Activated T-cell treated with anti-CD3 and anti-CD28 coated beads, Interleukin-2, amount 50 U/mL, for 4 hours (primary cell): ENCODE data around the gene SHMT2. TPM values are rescaled to one million over a fixed set of nuclear protein-coding genes. Genes with fewer than 3 reads are reported as not detected.

Source experiments
- ATAC-seq, 2 donors: fragments of 200-7000 bp; cut with Tn5 transposase; one replicate each; pipeline ENCODE4 v1.10.0; 2021
- DNase-seq: peaks from one replicate; pipeline ENCODE4 v3.0.0-alpha.2; 2020
- H3K27me3 Mint-ChIP-seq: one replicate; pipeline ENCODE4 v1.8.0; 2021; ENCODE audit warnings: low read depth, mixed read lengths
- H3K36me3 Mint-ChIP-seq: one replicate; pipeline ENCODE4 v1.8.0; 2022; ENCODE audit warnings: mixed read lengths; ENCODE audit not compliant: insufficient read depth
- H3K4me1 Mint-ChIP-seq: one replicate; pipeline ENCODE4 v1.8.0; 2021; ENCODE audit warnings: low read depth, mixed read lengths
- H3K4me3 Mint-ChIP-seq: one replicate; pipeline ENCODE4 v1.8.0; 2021; ENCODE audit warnings: mild to moderate bottlenecking, moderate library complexity, mixed read lengths
- H3K9me3 Mint-ChIP-seq: one replicate; pipeline ENCODE4 v1.8.0; 2021; ENCODE audit warnings: mixed read lengths
- total RNA-seq, 3 donors: library from RNA; stranded (reverse); gene quantifications; one replicate each; pipeline ENCODE4 v1.2.1, GENCODE V29; 2021

The SHMT2 gene
- total RNA-seq, result 100 to 1,000 TPM; 373 to 414 (median 383) TPM

DNA sequence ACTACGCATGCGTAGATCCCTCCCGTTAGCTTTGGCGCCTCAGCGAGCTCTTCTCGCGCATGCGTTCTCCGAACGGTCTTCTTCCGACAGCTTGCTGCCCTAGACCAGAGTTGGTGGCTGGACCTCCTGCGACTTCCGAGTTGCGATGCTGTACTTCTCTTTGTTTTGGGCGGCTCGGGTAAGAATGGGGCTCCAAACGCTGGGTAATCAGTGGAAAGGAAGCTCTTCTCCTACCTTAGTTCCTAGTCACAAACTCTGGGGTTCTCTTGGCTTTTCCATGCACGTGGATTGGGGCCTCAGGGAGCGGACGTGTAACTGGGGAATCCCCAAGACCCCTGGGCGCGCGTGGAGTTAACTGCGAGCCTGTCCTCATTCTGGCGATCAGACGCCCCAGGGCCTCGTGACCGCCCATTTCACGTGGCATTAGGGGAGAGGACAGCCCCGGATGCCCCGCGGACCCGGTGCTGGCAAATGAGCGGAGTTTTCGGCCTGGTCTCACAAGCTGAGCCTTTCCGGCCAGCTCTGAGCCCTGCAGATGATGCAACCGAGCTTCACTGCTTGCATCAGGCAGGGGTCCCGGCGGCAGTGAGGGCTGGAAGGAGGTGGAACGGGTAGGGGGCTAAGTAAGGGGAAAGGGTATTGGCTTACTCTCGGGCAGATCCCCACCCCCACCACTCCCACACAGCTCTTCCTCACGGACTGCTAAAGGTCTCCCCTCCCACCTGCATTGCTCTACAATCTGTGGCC lies at the start of gene SHMT2:
TSS of gene SHMT2 (plus strand) at position 78 of the 747 bp plus-strand sequence. CDS start at position 146, 68 bp downstream.
- DNase-seq (peak; percentile 91), ATAC-seq (peak; percentile 66)
- Mint-ChIP-seq H3K27me3 (peaks cover 24% of the 10 kb centered on the region), H3K9me3 (no peaks in the 10 kb centered on the region), H3K4me3 (peak within 1 kb of the TSS; percentile 99), H3K4me1 (peaks cover 56% of the 10 kb centered on the region), H3K36me3 (peaks cover 50% of the 10 kb centered on the region)

DNA sequence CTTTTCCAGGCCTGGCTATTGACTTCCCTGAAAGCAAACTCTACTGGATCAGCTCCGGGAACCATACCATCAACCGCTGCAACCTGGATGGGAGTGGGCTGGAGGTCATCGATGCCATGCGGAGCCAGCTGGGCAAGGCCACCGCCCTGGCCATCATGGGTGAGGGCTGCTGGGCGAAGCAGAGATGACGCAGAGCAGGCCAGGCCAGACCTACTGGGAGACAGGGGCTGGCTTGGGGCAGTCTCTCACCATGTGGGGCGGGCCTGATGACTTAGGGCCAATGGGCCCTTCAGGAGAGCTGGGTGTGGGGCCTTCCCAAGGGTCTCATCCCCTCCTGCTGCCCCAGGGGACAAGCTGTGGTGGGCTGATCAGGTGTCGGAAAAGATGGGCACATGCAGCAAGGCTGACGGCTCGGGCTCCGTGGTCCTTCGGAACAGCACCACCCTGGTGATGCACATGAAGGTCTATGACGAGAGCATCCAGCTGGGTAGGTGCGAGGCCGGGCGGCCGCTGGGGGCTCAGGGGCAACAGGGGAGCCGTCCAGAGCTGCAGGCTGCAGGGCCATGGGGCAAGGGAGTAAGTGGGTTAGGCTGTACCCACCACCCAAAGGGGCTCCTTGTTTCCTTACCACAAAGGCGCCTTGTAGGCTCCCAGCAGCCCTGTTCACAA lies 49.1 kb upstream of the SHMT2 start:
- no peak for ATAC-seq
- Mint-ChIP-seq H3K27me3 (peaks cover 1% of the 10 kb centered on the region), H3K36me3 (no peaks in the 10 kb centered on the region)

DNA sequence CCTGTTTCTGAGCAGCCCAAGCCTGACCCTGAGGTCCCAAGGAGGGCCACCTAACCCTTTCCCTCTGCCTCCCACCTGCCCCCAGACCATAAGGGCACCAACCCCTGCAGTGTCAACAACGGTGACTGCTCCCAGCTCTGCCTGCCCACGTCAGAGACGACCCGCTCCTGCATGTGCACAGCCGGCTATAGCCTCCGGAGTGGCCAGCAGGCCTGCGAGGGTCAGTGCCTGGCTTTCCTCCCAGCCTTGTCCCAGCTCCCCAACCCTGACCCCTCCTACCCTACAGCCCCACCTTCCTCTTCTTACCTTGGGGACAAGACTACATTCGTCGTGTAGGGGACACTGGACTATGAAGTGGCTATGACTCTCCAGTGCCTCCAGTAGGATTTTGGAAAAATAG lies 48.4 kb upstream of the SHMT2 start:
- H3K4me1 Mint-ChIP-seq, result no peaks in the 10 kb centered on the region
- H3K4me3 Mint-ChIP-seq, result no peak overlapping the region
- H3K27me3 Mint-ChIP-seq, result peaks cover 1% of the 10 kb centered on the region
- DNase-seq (no peak), ATAC-seq (no peak)
- no peaks in the 10 kb centered on the region for H3K9me3 Mint-ChIP-seq
- H3K36me3 Mint-ChIP-seq, result no peaks in the 10 kb centered on the region

More for the DNA sequence above, 49.1 kb upstream of the SHMT2 start:
- no peaks in the 10 kb centered on the region for H3K4me1 Mint-ChIP-seq
- no peaks in the 10 kb centered on the region for H3K9me3 Mint-ChIP-seq
- DNase-seq, result no peak
- H3K4me3 Mint-ChIP-seq, result no peak overlapping the region

DNA sequence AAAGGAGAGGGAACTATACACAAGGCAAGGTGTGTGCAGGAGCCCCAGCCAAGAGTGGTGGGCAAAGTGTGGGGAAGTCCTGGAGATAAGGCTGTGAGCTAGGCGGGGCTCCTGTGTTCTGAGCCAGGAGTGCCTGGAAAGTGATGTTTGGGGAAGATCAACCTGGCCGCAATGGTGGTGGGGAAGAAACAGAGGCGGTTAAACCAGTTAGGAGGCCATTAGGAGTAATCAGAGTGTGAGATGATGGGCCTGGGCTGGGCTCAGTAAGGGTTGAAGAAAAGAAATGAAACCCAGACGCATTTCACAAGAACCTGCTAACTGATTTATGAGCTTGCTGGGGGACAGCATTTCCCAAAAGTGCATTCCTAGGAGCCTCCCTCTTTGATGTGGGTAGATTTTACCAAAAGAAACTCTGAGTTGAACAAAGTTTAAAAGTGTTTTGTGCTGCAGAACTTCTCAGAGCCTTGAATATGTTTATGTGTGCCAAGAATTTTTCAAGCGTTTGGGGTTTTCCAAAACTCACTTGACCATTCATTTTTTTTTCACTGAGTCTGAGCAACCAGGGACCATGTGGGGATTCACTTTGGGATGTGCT lies 47.9 kb upstream of the SHMT2 start:
- peaks cover 1% of the 10 kb centered on the region for H3K27me3 Mint-ChIP-seq
- no peaks in the 10 kb centered on the region for H3K4me1 Mint-ChIP-seq
- H3K36me3 Mint-ChIP-seq, result no peaks in the 10 kb centered on the region
- DNase-seq (no peak), ATAC-seq (no peak)
- no peaks in the 10 kb centered on the region for H3K9me3 Mint-ChIP-seq
- no peak overlapping the region for H3K4me3 Mint-ChIP-seq

GRCh38 chr12:57182918-57183575 lies 46.5 kb upstream of the SHMT2 start:
- H3K4me3 Mint-ChIP-seq, result no peak overlapping the region
- peaks cover 1% of the 10 kb centered on the region for H3K27me3 Mint-ChIP-seq
- no peaks in the 10 kb centered on the region for H3K9me3 Mint-ChIP-seq
- H3K36me3 Mint-ChIP-seq, result no peaks in the 10 kb centered on the region
- ATAC-seq (peak; percentile 96 to 97), DNase-seq (peak; percentile 82)
- no peaks in the 10 kb centered on the region for H3K4me1 Mint-ChIP-seq

DNA sequence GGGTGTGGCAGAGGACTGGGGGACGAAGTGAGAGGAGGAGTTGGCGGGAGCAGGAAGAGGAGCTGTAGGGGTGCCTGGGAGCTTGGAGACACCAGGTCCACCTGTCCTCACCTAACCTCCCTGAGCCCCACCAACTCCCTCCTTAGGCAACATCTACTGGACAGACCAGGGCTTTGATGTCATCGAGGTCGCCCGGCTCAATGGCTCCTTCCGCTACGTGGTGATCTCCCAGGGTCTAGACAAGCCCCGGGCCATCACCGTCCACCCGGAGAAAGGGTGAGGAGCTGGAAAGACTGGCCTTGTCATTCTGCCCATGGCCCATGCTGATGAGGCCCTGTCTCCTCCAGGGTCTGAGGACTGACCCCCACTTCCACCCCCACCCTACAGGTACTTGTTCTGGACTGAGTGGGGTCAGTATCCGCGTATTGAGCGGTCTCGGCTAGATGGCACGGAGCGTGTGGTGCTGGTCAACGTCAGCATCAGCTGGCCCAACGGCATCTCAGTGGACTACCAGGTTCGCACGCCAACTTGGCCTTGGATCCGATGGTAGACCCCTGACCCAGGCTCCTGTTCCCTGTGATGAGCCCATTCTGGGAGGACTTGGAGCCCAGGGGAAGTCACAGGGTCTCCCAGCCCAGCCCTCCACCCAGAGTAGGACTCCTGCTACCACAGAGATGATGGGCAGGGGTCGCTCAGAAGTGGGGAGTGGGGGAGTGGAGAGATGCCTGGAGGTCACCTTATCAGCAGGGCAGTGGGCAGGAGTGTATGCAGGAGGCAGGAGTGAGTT lies 45.4 kb upstream of the SHMT2 start:
- DNase-seq, result no peak
- Mint-ChIP-seq H3K4me1 (no peaks in the 10 kb centered on the region), H3K27me3 (peaks cover 1% of the 10 kb centered on the region), H3K9me3 (no peaks in the 10 kb centered on the region), H3K4me3 (no peak overlapping the region), H3K36me3 (no peaks in the 10 kb centered on the region)
- ATAC-seq, result no peak

DNA sequence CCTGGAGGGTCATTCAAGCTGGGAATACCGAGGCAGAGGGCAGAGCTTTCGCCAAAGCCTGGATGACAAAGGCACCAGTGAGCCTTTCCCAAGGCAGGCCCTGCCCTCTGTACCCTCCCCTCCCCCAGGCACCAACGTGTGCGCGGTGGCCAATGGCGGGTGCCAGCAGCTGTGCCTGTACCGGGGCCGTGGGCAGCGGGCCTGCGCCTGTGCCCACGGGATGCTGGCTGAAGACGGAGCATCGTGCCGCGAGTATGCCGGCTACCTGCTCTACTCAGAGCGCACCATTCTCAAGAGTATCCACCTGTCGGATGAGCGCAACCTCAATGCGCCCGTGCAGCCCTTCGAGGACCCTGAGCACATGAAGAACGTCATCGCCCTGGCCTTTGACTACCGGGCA lies 44.1 kb upstream of the SHMT2 start:
- ATAC-seq (no peak), DNase-seq (no peak)
- H3K27me3 Mint-ChIP-seq, result peaks cover 1% of the 10 kb centered on the region
- H3K4me3 Mint-ChIP-seq, result no peak overlapping the region
- H3K36me3 Mint-ChIP-seq, result no peaks in the 10 kb centered on the region
- no peaks in the 10 kb centered on the region for H3K9me3 Mint-ChIP-seq
- H3K4me1 Mint-ChIP-seq, result no peaks in the 10 kb centered on the region

DNA sequence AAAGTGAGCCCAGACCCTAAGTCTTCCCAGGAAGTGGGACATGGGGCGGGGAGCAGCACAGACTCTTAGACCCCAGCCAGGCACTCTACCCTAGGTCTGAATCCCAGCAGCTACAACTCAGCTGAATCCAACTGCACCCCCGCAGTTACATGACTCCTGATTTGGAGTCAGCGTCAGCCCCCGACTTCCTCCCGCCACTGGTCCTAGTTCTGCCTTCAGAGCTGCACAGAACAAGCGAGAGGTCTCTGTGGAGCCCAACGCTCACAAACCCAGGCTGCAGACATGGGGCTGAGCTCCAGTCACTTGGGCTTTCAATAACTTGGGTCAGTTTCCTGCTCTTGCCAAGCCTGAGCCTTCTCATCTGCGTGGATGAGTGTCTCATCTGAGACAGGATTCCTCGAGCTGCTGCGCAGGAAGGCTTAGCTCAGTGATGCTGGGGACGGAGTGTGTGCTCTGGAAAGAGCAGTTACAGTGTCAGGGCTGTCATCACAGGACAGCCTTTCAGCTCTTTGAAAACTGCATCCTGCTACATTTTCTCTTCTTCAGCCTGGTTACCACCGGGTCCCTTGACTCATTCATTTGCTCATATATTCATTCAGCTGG lies 43.5 kb upstream of the SHMT2 start:
- ATAC-seq (no peak), DNase-seq (no peak)
- Mint-ChIP-seq H3K27me3 (peaks cover 1% of the 10 kb centered on the region), H3K4me3 (no peak overlapping the region), H3K9me3 (no peaks in the 10 kb centered on the region), H3K36me3 (no peaks in the 10 kb centered on the region), H3K4me1 (no peaks in the 10 kb centered on the region)

DNA sequence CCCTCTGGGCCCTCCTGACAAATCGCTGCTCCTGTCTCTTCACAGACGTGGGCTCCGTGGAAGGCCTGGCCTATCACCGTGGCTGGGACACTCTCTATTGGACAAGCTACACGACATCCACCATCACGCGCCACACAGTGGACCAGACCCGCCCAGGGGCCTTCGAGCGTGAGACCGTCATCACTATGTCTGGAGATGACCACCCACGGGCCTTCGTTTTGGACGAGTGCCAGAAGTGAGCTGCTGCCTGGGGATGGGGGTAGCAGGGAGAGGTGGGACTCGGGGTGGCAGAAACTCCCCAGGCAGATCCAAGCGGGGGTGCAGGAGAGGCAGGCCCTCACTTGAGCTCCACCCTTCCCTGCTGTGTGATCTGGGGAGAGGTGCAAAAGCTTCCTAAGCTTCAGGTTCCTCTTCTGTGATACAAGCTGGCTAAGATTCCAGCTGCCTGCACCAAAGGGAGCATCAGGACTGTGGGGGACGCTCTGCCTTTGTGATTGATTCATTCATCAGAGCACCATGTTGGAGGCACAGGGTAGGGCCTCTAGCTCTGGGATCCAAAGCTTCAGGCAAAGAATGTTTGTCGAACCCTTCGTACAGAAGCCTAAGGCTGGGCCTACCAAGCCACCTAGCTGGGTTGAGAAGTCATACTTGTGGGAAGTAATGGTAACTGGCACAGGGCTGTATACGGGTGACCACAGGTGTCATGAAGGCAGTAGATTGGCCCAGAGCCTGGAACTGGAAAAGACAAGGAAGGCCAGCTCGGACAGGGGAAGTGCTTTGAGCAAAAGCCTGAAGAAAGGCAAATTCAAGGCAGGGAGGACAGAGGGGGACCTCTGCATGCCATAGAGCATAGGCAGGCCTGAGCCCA lies 42.1 kb upstream of the SHMT2 start:
- Mint-ChIP-seq H3K9me3 (no peaks in the 10 kb centered on the region), H3K4me1 (no peaks in the 10 kb centered on the region)
- no peak for ATAC-seq

DNA sequence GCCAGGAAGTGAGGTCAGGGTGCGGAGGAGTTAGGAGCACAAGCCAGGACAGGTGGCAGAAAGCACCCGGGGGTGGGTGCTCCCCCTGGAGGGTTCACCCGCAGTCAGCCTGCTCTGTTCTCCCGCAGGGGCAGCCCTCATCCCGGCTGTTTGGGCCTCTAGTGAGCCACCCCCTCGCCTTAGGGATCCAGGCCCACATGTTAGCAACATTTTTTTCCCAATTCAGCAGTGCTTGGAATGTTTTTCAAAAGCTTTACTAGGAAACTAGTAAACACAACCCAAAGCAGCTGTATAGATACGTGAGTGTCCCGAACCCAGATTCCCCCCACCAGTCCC lies 41.5 kb upstream of the SHMT2 start:
- ATAC-seq, result no peak
- Mint-ChIP-seq H3K4me1 (no peaks in the 10 kb centered on the region), H3K4me3 (no peak overlapping the region), H3K36me3 (no peaks in the 10 kb centered on the region), H3K9me3 (no peaks in the 10 kb centered on the region), H3K27me3 (no peaks in the 10 kb centered on the region)
- DNase-seq, result no peak

More for the DNA sequence above, 42.1 kb upstream of the SHMT2 start:
- Mint-ChIP-seq H3K36me3 (no peaks in the 10 kb centered on the region), H3K27me3 (peaks cover 1% of the 10 kb centered on the region), H3K4me3 (no peak overlapping the region)
- DNase-seq, result no peak

GRCh38 chr12:57190037-57190436 lies 39.5 kb upstream of the SHMT2 start:
- H3K9me3 Mint-ChIP-seq, result no peaks in the 10 kb centered on the region
- H3K36me3 Mint-ChIP-seq, result no peaks in the 10 kb centered on the region
- H3K4me3 Mint-ChIP-seq, result no peak overlapping the region
- H3K27me3 Mint-ChIP-seq, result no peaks in the 10 kb centered on the region
- no peak for DNase-seq
- no peaks in the 10 kb centered on the region for H3K4me1 Mint-ChIP-seq
- ATAC-seq, result no peak

DNA sequence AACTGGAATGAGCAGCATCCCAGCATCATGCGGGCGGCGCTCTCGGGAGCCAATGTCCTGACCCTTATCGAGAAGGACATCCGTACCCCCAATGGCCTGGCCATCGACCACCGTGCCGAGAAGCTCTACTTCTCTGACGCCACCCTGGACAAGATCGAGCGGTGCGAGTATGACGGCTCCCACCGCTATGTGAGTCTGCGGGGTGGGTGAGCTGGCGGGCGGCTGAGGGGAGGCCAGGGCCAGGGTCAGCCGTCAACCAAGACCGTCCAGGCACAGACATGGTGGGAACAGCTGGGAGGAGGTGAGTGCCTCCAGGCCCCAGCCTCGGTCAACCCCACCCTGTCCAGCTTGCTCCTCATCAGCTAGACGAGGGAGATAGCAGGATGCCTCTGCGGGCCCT lies 38.7 kb upstream of the SHMT2 start:
- H3K4me3 Mint-ChIP-seq, result no peak overlapping the region
- ATAC-seq, result no peak
- no peaks in the 10 kb centered on the region for H3K9me3 Mint-ChIP-seq
- no peaks in the 10 kb centered on the region for H3K4me1 Mint-ChIP-seq
- no peaks in the 10 kb centered on the region for H3K36me3 Mint-ChIP-seq
- no peaks in the 10 kb centered on the region for H3K27me3 Mint-ChIP-seq
- no peak for DNase-seq

DNA sequence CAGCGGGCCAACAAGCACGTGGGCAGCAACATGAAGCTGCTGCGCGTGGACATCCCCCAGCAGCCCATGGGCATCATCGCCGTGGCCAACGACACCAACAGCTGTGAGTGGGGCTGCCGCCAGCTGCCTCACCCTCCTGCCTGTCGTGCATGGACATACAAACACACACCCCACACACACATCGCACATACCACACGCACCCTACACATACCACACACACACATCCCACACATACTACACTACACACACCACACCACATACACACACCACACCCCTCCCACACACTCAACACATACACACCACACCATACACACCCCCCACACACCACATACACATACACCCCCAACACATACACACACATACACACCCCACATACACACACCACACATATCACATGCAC lies 38.1 kb upstream of the SHMT2 start:
- Mint-ChIP-seq H3K27me3 (no peaks in the 10 kb centered on the region), H3K9me3 (no peaks in the 10 kb centered on the region), H3K36me3 (no peaks in the 10 kb centered on the region), H3K4me3 (no peak overlapping the region), H3K4me1 (no peaks in the 10 kb centered on the region)
- DNase-seq, result no peak
- ATAC-seq, result no peak
